Osteoblast (primary cell): ENCODE data around the gene SEZ6. TPM values are rescaled to one million over a fixed set of nuclear protein-coding genes. Genes with fewer than 3 reads are reported as not detected.

Source experiments
- DNase-seq: peaks from one replicate; pipeline ENCODE4 v3.0.0; 2011; ENCODE audit warnings: low spot score, mixed read lengths; ENCODE audit not compliant: insufficient read length; ENCODE audit errors: missing footprints
- H2AFZ ChIP-seq: 2 replicates; pipeline ENCODE4 v1.6.0; 2011; ENCODE audit warnings: mild to moderate bottlenecking, low read length
- H3K27ac ChIP-seq: 2 replicates; pipeline ENCODE4 v1.5.1; 2011; ENCODE audit warnings: mild to moderate bottlenecking, low read depth, low read length, moderate library complexity
- H3K27me3 ChIP-seq: 2 replicates; pipeline ENCODE4 v1.6.0; 2012; ENCODE audit warnings: mild to moderate bottlenecking, control low read depth, inconsistent platforms, low read length, moderate library complexity; ENCODE audit not compliant: insufficient read depth
- H3K36me3 ChIP-seq: 2 replicates; pipeline ENCODE4 v1.5.1; 2011; ENCODE audit warnings: mild to moderate bottlenecking, low read length, control low read depth, moderate library complexity; ENCODE audit not compliant: insufficient read depth
- H3K4me1 ChIP-seq: 2 replicates; pipeline ENCODE4 v1.5.1; 2011; ENCODE audit warnings: mild to moderate bottlenecking, low read length, control low read depth, moderate library complexity; ENCODE audit not compliant: insufficient read depth
- H3K4me2 ChIP-seq: 2 replicates; pipeline ENCODE4 v1.6.0; 2011; ENCODE audit warnings: mild to moderate bottlenecking, low read length; ENCODE audit not compliant: insufficient read depth
- H3K4me3 ChIP-seq: fragments of 200-600 bp; sonication (generic); 3 replicates; pipeline ENCODE4 v1.5.1; 2012; ENCODE audit warnings: mild to moderate bottlenecking, low read length, inconsistent platforms; ENCODE audit not compliant: insufficient read depth
- H3K79me2 ChIP-seq: 2 replicates; pipeline ENCODE4 v1.6.0; 2012; ENCODE audit warnings: mild to moderate bottlenecking, low read length, control low read depth, inconsistent platforms; ENCODE audit not compliant: insufficient read depth
- H3K9me3 ChIP-seq: 2 replicates; pipeline ENCODE4 v1.5.1; 2011; ENCODE audit warnings: low read depth, low read length, control low read depth
- H4K20me1 ChIP-seq: 2 replicates; pipeline ENCODE4 v1.6.0; 2012; ENCODE audit warnings: mild to moderate bottlenecking, low read length, control low read depth; ENCODE audit not compliant: insufficient read depth
- CTCF ChIP-seq: IDR thresholded peaks from 2 replicates; pipeline ENCODE4 v1.5.1; 2011; ENCODE audit warnings: mild to moderate bottlenecking, low read depth, low read length, moderate library complexity; ENCODE audit errors: extremely low read depth
- total RNA-seq: library from RNA; depleted of rRNA; stranded (reverse); fragments of >200 nt; gene quantifications from 2 replicates; pipeline ENCODE4 v1.2.3, GENCODE V29; 2012

Gene SEZ6
- total RNA-seq, 1 donor = not detected

DNA sequence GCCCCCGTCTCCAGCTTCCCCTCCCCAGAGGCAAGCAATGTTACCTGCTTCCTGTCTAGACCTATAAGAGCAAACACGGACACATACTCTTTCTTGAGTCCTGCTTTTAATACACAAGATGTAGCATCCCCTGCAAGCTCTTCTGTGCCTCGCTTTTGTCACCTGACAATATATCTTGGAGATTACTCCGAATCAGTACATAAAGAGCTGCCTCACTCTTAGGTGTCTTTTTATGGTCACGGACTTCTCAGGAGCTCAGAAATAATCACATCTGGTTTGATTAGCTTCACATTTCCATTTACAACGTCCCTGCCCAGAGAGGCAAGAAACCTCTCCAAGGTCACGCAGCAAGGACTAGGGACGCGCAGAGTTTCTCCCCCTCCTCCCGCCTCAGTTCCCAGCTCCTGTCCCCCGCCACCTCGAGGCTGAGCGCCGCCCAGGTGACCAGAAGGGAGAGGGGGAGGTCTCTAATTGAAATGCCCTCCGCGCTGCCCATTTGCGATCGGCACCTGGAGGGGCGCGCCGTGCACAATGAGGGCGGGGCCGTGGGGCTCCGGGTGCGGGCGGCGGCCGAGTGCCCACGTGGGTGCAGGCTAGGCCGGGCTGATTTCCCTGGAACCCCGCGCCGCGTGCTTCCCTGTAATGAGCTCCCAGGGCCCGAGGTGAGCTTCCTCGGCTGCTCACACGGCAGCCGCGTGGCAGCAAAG is 13.8 kb upstream of the SEZ6 start:
- no peaks in the 10 kb centered on the region for H3K36me3 ChIP-seq
- no peak for TF ChIP-seq CTCF
- H3K4me2 ChIP-seq = no peak overlapping the region
- no peaks in the 10 kb centered on the region for H3K79me2 ChIP-seq
- peaks cover 90% of the 10 kb centered on the region for H3K27me3 ChIP-seq
- H4K20me1 ChIP-seq = no peaks in the 10 kb centered on the region
- H3K4me3 ChIP-seq = no peak overlapping the region
- DNase-seq = peak; percentile 80
- H2AFZ ChIP-seq = no peak overlapping the region
- no peaks in the 10 kb centered on the region for H3K9me3 ChIP-seq
- H3K27ac ChIP-seq = no peak overlapping the region
- H3K4me1 ChIP-seq = no peaks in the 10 kb centered on the region

- Histone ChIP-seq H2AFZ (no peak overlapping the region), H3K4me3 (no peak overlapping the region), H3K4me1 (no peaks in the 10 kb centered on the region), H3K27me3 (peaks cover 89% of the 10 kb centered on the region), H3K9me3 (no peaks in the 10 kb centered on the region), H3K79me2 (no peaks in the 10 kb centered on the region), H3K4me2 (no peak overlapping the region), H3K36me3 (no peaks in the 10 kb centered on the region), H4K20me1 (no peaks in the 10 kb centered on the region), H3K27ac (no peak overlapping the region)
- no peak for TF ChIP-seq CTCF
- no peak for DNase-seq
Measured at GRCh38 chr17:29018788-29019474, 13.1 kb upstream of the SEZ6 start.

- no peaks in the 10 kb centered on the region for H3K79me2 ChIP-seq
- H2AFZ ChIP-seq = no peak overlapping the region
- H3K27ac ChIP-seq = no peak overlapping the region
- no peak overlapping the region for H3K4me2 ChIP-seq
- H3K27me3 ChIP-seq = peaks cover 79% of the 10 kb centered on the region
- no peaks in the 10 kb centered on the region for H3K9me3 ChIP-seq
- peak; percentile 68 for DNase-seq
- H3K4me1 ChIP-seq = no peaks in the 10 kb centered on the region
- H3K4me3 ChIP-seq = no peak overlapping the region
- no peaks in the 10 kb centered on the region for H4K20me1 ChIP-seq
- no peaks in the 10 kb centered on the region for H3K36me3 ChIP-seq
- TF ChIP-seq CTCF = no peak
Measured at GRCh38 chr17:29016345-29017210, 10.7 kb upstream of the SEZ6 start.
